Gastrocnemius medialis (tissue), 4 donors: ENCODE data around the gene CACNA1C.

Source experiments
- CTCF ChIP-seq, 5 experiments: fragments of 450-650 bp in 3 of 5; fragments of 200-600 bp in 2 of 5; sonication (generic) in 2 of 5; IDR thresholded peaks in 4 of 5; conservative IDR thresholded peaks in 1 of 5; 1 replicate in 4 of 5; 2 replicates in 1 of 5; pipeline ENCODE4 v1.5.1; 2016 to 2019; ENCODE audit warnings: antibody characterized with exemption in 5 of 5, mild to moderate bottlenecking in 3 of 5, moderate library complexity in 3 of 5
- POLR2A ChIP-seq, 2 donors: fragments of 450-650 bp; IDR thresholded peaks; one replicate each; pipeline ENCODE4 v1.6.1; 2017; ENCODE audit warnings: antibody characterized with exemption in 2 of 2, mild to moderate bottlenecking in 2 of 2, moderate library complexity in 2 of 2

GRCh38 chr12:2415568-2415944, 362.8 kb downstream of the CACNA1C start:
- no peak for TF ChIP-seq CTCF (IDR thresholded peaks at IDR 0.05 in 4 of 5, conservative IDR thresholded peaks at IDR 0.05 in 1 of 5)
- TF ChIP-seq POLR2A (IDR thresholded peaks at IDR 0.05), result no peak
